K562 (cell line): ENCODE data around the gene LMAN2. TPM values are rescaled to one million over a fixed set of nuclear protein-coding genes. Genes with fewer than 3 reads are reported as not detected.
A peak's percentile ranks its signal among the peaks of the same experiment; 100 is the strongest.

Experiments
- CEBPG ChIP-seq, 3 experiments: fragments of 200-800 bp in 1 of 3; sonication (Bioruptor generic) in 1 of 3; sonication (generic) in 1 of 3; formaldehyde crosslinking in 1 of 3; IDR thresholded peaks in 2 of 3; conservative IDR thresholded peaks in 1 of 3; 2 replicates each; pipeline versions ENCODE4 v1.6.1 to v1.8.0; 2016 to 2022; ENCODE audit warnings: missing compliant biosample characterization in 2 of 3, missing genetic modification characterization in 2 of 3, mild to moderate bottlenecking in 1 of 3, missing genetic modification reagents in 1 of 3
- DMBX1 ChIP-seq: fragments of 250-450 bp; sonication (Bioruptor Pico); IDR thresholded peaks from 2 replicates; pipeline ENCODE4 v1.8.0; 2022; ENCODE audit warnings: inconsistent platforms, mild to moderate bottlenecking, moderate library complexity, borderline replicate concordance
- ETV5 ChIP-seq: sonication (generic); formaldehyde crosslinking; IDR thresholded peaks from 2 replicates; pipeline ENCODE4 v1.4.0; 2020; ENCODE audit warnings: low read depth, mild to moderate bottlenecking, missing genetic modification reagents
- MLLT1 ChIP-seq, 2 experiments: fragments of 450-650 bp; IDR thresholded peaks; 2 replicates each; pipeline ENCODE4 v1.6.1; 2016
- STAG1 ChIP-seq: sonication (generic); formaldehyde crosslinking; IDR thresholded peaks from 2 replicates; pipeline ENCODE4 v1.5.0; 2020; ENCODE audit warnings: missing genetic modification reagents, borderline replicate concordance
- TAF9B ChIP-seq: fragments of 450-650 bp; IDR thresholded peaks from 2 replicates; pipeline ENCODE4 v1.6.1; 2018; ENCODE audit warnings: mild to moderate bottlenecking; ENCODE audit not compliant: partially characterized antibody
- TOE1 ChIP-seq, 2 experiments: fragments of 450-650 bp in 1 of 2; sonication (generic) in 1 of 2; formaldehyde crosslinking in 1 of 2; IDR thresholded peaks; 2 replicates each; pipeline versions ENCODE4 v1.7.1 to v1.8.0; 2016 to 2022; ENCODE audit warnings: borderline replicate concordance in 2 of 2, mild to moderate bottlenecking in 2 of 2, antibody characterized with exemption in 1 of 2, inconsistent platforms in 1 of 2, low read depth in 1 of 2, missing genetic modification reagents in 1 of 2, moderate library complexity in 1 of 2
- ZBTB40 ChIP-seq, 2 experiments: fragments of 450-650 bp in 1 of 2; sonication (generic) in 1 of 2; formaldehyde crosslinking in 1 of 2; IDR thresholded peaks; 2 replicates each; pipeline versions ENCODE4 v1.7.1 to v1.9.0; 2016 to 2022; ENCODE audit warnings: inconsistent platforms in 1 of 2, mild to moderate bottlenecking in 1 of 2, missing genetic modification reagents in 1 of 2
- polyA plus RNA-seq, 8 experiments: library from polyadenylated mRNA; depleted of rRNA in 4 of 8; stranded (reverse) in 5 of 8; unstranded in 3 of 8; fragments of >200 nt; fragmentation: Nextera tagmentation in 2 of 8; fragmentation: Illumina TruSeq in 1 of 8; extraction: Ambion mirVana in 2 of 8; extraction: Trizol in 1 of 8; gene quantifications; 2 replicates each; pipeline versions ENCODE4 v1.2.1 to v1.2.3, GENCODE V29; 2011 to 2014; ENCODE audit warnings: inconsistent platforms in 1 of 8, missing spikeins in 1 of 8
- total RNA-seq, 7 experiments: library from RNA; depleted of rRNA in 6 of 7; stranded (reverse); fragments of >200 nt in 6 of 7; fragmentation: Illumina TruSeq in 2 of 7; extraction: Trizol in 2 of 7; gene quantifications; 2 replicates each; pipeline versions ENCODE4 v1.2.1 to v1.2.3, GENCODE V29; 2011 to 2021; ENCODE audit warnings: low replicate concordance in 1 of 7
- TF ChIP-seq, protein P1 (sequence below), 3 experiments: fragments of 200-800 bp in 1 of 3; fragments of 250-450 bp in 1 of 3; fragments of 450-650 bp in 1 of 3; sonication (Bioruptor Pico) in 1 of 3; sonication (Bioruptor generic) in 1 of 3; formaldehyde crosslinking in 1 of 3; IDR thresholded peaks; 2 replicates each; pipeline versions ENCODE4 v1.6.1 to v1.8.0; 2016 to 2022; ENCODE audit warnings: mild to moderate bottlenecking in 2 of 3, missing genetic modification characterization in 2 of 3, missing compliant biosample characterization in 1 of 3, moderate library complexity in 1 of 3

The LMAN2 gene
- total and polyA plus RNA-seq, 9 of the 15 experiments (the other 6 are each of a cell fraction or from before 2014, with no cell fraction given): 2.7 to 254 (median 136) TPM

DNA sequence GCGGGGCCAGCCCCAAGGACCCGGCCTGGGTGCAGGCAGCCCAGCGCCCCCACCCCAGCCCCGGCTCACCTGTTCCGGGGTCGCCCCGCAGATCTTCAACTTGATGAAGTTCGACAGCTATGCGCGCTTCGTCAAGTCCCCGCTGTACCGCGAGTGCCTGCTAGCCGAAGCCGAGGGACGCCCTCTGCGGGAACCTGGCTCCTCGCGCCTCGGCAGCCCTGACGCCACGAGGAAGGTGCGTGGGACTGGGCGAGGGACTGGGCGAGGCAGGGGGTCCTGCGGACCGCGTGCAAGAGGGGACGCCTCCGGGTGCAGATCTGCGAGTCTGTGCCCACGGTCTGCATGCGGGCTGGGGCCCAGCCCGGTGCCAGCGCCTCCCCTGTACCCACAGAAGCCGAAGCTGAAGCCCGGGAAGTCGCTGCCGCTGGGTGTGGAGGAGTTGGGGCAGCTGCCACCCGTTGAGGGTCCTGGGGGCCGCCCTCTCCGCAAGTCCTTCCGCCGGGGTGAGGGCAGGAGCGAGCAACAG is 15.9 kb upstream of the LMAN2 start (continued):
- TF ChIP-seq ZBTB40 (IDR thresholded peaks at IDR 0.05) (peak; percentile 28; the same call in 1 of the 2 replicates), ZBTB40 (CRISPR knock-in tag; IDR thresholded peaks at IDR 0.05) (0 out of 2 replicates have a peak, but pooled peaks have one; percentile 24), TOE1 (IDR thresholded peaks at IDR 0.05; ENCODE audit: borderline replicate concordance) (no peak), TOE1 (CRISPR knock-in tag; IDR thresholded peaks at IDR 0.05; ENCODE audit: borderline replicate concordance, low read depth) (peak; percentile 93; the same call in 1 of the 2 replicates), CEBPG (CRISPR knock-in tag; IDR thresholded peaks at IDR 0.05) (no peak), CEBPG (tag; conservative IDR thresholded peaks at IDR 0.05 in 1 of 2, IDR thresholded peaks at IDR 0.05 in 1 of 2) (no peak), MLLT1 (IDR thresholded peaks at IDR 0.05) (no peak), TAF9B (no peak), ETV5 (peak; percentile 51), DMBX1 (CRISPR knock-in tag) (peak; percentile 70; the same call in 1 of the 2 replicates), STAG1 (CRISPR knock-in tag) (peak; percentile 34; the same call in 1 of the 2 replicates)
- TF ChIP-seq, protein P1, sequence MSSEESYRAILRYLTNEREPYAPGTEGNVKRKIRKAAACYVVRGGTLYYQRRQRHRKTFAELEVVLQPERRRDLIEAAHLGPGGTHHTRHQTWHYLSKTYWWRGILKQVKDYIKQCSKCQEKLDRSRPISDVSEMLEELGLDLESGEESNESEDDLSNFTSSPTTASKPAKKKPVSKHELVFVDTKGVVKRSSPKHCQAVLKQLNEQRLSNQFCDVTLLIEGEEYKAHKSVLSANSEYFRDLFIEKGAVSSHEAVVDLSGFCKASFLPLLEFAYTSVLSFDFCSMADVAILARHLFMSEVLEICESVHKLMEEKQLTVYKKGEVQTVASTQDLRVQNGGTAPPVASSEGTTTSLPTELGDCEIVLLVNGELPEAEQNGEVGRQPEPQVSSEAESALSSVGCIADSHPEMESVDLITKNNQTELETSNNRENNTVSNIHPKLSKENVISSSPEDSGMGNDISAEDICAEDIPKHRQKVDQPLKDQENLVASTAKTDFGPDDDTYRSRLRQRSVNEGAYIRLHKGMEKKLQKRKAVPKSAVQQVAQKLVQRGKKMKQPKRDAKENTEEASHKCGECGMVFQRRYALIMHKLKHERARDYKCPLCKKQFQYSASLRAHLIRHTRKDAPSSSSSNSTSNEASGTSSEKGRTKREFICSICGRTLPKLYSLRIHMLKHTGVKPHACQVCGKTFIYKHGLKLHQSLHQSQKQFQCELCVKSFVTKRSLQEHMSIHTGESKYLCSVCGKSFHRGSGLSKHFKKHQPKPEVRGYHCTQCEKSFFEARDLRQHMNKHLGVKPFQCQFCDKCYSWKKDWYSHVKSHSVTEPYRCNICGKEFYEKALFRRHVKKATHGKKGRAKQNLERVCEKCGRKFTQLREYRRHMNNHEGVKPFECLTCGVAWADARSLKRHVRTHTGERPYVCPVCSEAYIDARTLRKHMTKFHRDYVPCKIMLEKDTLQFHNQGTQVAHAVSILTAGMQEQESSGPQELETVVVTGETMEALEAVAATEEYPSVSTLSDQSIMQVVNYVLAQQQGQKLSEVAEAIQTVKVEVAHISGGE (CRISPR knock-in tag; IDR thresholded peaks at IDR 0.05): peak in 1 of 3 experiments; percentile 48; a peak in 1 of 6 replicates
